ENCODE data around the gene WASF2.

DNA sequence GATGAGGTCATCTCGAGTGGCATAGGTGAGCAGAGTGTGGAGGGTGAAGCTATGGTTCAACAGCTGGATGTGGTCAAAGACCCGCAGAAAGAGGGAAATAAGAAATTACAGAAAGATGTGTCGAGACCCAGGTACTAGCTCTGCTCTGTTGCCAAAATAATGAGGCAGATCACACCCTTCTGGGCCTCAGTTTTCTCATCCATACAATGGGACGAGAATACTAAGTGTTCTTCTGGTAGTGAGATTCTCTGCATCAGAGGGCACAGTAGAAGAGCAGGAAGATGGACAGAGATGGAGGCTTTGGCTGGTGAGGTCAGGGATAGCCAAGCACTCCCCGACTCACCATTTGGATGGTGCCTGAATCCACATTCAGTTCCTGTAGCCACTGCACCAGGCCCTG lies 134.3 kb downstream of the WASF2 start:
- TF ChIP-seq, protein P1, sequence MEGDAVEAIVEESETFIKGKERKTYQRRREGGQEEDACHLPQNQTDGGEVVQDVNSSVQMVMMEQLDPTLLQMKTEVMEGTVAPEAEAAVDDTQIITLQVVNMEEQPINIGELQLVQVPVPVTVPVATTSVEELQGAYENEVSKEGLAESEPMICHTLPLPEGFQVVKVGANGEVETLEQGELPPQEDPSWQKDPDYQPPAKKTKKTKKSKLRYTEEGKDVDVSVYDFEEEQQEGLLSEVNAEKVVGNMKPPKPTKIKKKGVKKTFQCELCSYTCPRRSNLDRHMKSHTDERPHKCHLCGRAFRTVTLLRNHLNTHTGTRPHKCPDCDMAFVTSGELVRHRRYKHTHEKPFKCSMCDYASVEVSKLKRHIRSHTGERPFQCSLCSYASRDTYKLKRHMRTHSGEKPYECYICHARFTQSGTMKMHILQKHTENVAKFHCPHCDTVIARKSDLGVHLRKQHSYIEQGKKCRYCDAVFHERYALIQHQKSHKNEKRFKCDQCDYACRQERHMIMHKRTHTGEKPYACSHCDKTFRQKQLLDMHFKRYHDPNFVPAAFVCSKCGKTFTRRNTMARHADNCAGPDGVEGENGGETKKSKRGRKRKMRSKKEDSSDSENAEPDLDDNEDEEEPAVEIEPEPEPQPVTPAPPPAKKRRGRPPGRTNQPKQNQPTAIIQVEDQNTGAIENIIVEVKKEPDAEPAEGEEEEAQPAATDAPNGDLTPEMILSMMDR (IDR thresholded peaks at IDR 0.05), result no peak
- TF ChIP-seq POLR2A (IDR thresholded peaks at IDR 0.05) (no peak), POLR2AphosphoS5 (IDR thresholded peaks at IDR 0.05) (no peak)

All from breast epithelium (tissue), 3 donors.